Neural progenitor cell (in vitro differentiated cells): Measurements from ENCODE around the gene MPO.

Experiments
- CTCF ChIP-seq: fragments of 200-600 bp; sonication (generic); IDR thresholded peaks from 2 replicates; pipeline ENCODE4 v1.5.1; 2017; ENCODE audit warnings: antibody characterized with exemption, mild to moderate bottlenecking
- EZH2 ChIP-seq: fragments of 200-600 bp; sonication (generic); IDR thresholded peaks from 2 replicates; pipeline ENCODE4 v1.6.1; 2017; ENCODE audit warnings: antibody characterized with exemption, mild to moderate bottlenecking, moderate library complexity

GRCh38 chr17:58233543-58233942 is 47.2 kb downstream of the MPO start:
- TF ChIP-seq CTCF (no peak), EZH2 (no peak)
